Ectodermal cell (in vitro differentiated cells): ENCODE data around the gene SPEF2.

Experiments used
- H3K27ac ChIP-seq: 2 replicates; pipeline ENCODE4 v1.7.0; 2013; ENCODE audit warnings: mild to moderate bottlenecking, low read depth, low read length; ENCODE audit not compliant: insufficient read depth, poor library complexity, severe bottlenecking
- H3K27me3 ChIP-seq: 2 replicates; pipeline ENCODE4 v1.7.0; 2013; ENCODE audit warnings: mild to moderate bottlenecking, low read length; ENCODE audit not compliant: insufficient read depth, control insufficient read depth, poor library complexity, severe bottlenecking
- H3K36me3 ChIP-seq: one replicate; pipeline ENCODE4 v1.7.0; 2013; ENCODE audit warnings: low read length; ENCODE audit not compliant: control insufficient read depth, insufficient read depth
- H3K4me1 ChIP-seq: one replicate; pipeline ENCODE4 v1.7.0; 2013; ENCODE audit warnings: low read length; ENCODE audit not compliant: control insufficient read depth, insufficient read depth
- H3K4me3 ChIP-seq: 2 replicates; pipeline ENCODE4 v1.7.0; 2013; ENCODE audit warnings: low read depth, low read length, control low read depth; ENCODE audit not compliant: insufficient read depth
- H3K9me3 ChIP-seq: 2 replicates; pipeline ENCODE4 v1.7.0; 2013; ENCODE audit warnings: mild to moderate bottlenecking, low read length, moderate library complexity; ENCODE audit not compliant: control insufficient read depth
- WGBS, 2 experiments: methylation state at CpG; one replicate each; pipeline ENCODE4 v1.1.7; 2013; ENCODE audit warnings: missing lambda C conversion rate in 2 of 2; 5-methylcytosine and 5-hydroxymethylcytosine counted together

The SPEF2 gene

GRCh38 chr5:35694481-35694880, 76.8 kb downstream of the SPEF2 start:
- Histone ChIP-seq H3K4me1 (no peaks in the 10 kb centered on the region), H3K27me3 (no peaks in the 10 kb centered on the region), H3K4me3 (no peak overlapping the region), H3K36me3 (no peaks in the 10 kb centered on the region), H3K27ac (no peak overlapping the region), H3K9me3 (no peaks in the 10 kb centered on the region)
- 83% methylated on average over 2 of the region's 2 CpGs for WGBS, 2 experiments

DNA sequence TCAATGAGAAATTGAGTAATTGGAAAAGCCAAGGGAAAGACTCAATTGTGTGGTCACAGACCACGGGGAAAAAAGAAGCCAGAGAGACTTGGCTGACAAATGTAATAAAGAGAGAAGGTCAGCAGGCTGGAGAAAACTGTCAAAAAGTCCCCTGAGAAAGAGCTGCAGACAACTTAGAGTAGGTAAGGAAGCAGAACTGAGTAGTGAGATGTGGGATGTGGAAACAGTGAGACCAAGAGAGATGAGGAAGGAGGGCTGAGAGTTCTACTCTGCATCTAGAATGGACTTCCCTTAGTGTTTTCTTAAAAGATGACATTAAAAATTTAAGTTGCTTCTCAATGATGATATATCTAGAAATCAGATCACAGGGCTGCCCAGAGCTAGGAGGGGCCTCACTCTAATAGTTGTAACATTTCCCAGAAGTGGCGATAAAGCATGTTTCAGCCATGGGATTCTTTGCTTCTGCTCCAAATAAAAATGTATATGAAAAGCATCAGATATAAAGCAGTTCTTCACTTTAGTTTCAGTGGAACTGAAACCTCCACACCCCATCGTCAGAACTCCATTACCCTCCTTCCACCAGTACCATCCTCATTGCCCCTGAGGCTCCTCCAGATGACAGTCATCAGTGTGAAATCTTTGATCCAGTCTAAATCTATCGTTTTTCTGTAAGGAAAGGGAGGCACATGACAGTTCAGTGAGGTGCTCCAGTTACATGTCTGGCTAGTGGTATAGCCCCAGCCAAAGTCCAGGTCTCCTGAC, 80.6 kb downstream of the SPEF2 start:
- H3K27ac ChIP-seq: no peak overlapping the region
- H3K27me3 ChIP-seq: no peaks in the 10 kb centered on the region
- H3K4me3 ChIP-seq: no peak overlapping the region
- H3K4me1 ChIP-seq: no peaks in the 10 kb centered on the region
- no peaks in the 10 kb centered on the region for H3K36me3 ChIP-seq
- 89 to 92% methylated on average over 3 to 4 of the region's 4 CpGs for whole genome bisulfite sequencing, 2 experiments
- no peaks in the 10 kb centered on the region for H3K9me3 ChIP-seq

DNA sequence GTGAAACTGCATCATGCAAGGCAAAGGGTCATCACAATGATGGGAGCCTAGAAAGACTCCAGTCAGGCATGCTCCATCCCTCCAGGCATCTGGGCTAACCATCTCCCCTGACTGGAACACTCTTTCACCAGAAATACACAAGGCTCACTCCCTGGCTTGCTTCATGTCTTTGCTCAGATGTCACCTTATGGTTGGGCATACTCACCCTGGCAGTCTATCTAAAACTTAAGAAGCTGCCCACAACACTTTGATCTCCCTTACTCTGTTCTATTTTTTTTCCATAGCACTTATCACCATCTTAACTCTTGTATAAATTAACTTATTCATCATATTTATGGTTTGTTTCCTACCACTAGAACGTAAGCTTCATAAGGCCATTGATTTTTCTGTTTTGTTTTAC, 90.0 kb downstream of the SPEF2 start:
- no peaks in the 10 kb centered on the region for H3K27me3 ChIP-seq
- no peaks in the 10 kb centered on the region for H3K4me1 ChIP-seq
- no CpG with 5 or more reads among the region's 1 CpG for WGBS, 2 experiments
- no peak overlapping the region for H3K27ac ChIP-seq
- no peaks in the 10 kb centered on the region for H3K36me3 ChIP-seq
- no peak overlapping the region for H3K4me3 ChIP-seq
- no peaks in the 10 kb centered on the region for H3K9me3 ChIP-seq

DNA sequence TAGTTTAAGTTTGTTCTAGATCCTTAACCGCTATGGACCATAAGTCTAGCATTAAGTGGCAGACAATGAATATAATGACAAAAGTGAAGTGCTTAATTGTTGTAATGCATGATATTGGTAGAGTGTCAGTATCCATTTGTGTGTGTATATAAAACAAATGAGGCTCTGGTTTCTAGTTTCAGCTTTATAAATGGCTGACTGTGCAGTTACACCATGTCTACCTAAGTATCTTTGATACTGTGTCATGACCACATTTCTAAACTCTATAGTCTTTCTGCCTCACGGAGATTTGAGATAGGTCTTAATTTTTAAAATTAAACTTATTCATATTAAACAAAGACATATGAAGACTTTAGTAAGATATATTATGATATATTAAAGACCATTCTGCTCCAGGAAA, 92.0 kb downstream of the SPEF2 start:
- Histone ChIP-seq H3K27me3 (no peaks in the 10 kb centered on the region), H3K4me3 (no peak overlapping the region), H3K36me3 (no peaks in the 10 kb centered on the region), H3K9me3 (no peaks in the 10 kb centered on the region), H3K27ac (no peak overlapping the region), H3K4me1 (no peaks in the 10 kb centered on the region)
- 97 to 100% methylated on average over 1 of the region's 2 CpGs for WGBS, 2 experiments

DNA sequence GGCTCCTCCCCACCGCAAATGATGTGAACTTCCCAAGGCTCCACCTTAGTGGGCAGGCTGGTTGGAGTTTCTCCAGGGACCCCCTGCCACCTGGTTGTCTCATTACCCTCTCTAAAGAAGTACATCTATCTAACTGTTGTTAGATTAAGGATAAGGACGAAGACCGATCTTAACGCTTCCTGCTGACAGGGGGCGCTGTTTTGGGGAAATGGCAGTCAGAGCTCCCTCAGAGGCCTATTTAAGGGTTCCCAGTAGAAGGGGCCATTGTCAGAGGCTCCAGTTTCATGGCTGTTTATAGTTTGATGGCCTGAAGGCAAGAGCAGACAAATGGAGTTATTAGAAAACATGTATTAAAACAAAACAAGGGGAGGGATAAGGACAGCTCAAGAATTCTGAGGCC, 100.1 kb downstream of the SPEF2 start:
- 75 to 80% methylated on average over 5 of the region's 5 CpGs for WGBS, 2 experiments
- Histone ChIP-seq H3K9me3 (no peaks in the 10 kb centered on the region), H3K27ac (no peak overlapping the region), H3K4me1 (no peaks in the 10 kb centered on the region), H3K36me3 (no peaks in the 10 kb centered on the region), H3K4me3 (no peak overlapping the region), H3K27me3 (no peaks in the 10 kb centered on the region)

GRCh38 chr5:35735718-35736117, 118.1 kb downstream of the SPEF2 start:
- H3K4me3 ChIP-seq: no peak overlapping the region
- no peaks in the 10 kb centered on the region for H3K36me3 ChIP-seq
- no peaks in the 10 kb centered on the region for H3K27me3 ChIP-seq
- H3K27ac ChIP-seq: no peak overlapping the region
- no peaks in the 10 kb centered on the region for H3K4me1 ChIP-seq
- H3K9me3 ChIP-seq: no peaks in the 10 kb centered on the region
- WGBS, 2 experiments: 88 to 95% methylated on average over 3 of the region's 3 CpGs

GRCh38 chr5:35736280-35736679, 118.6 kb downstream of the SPEF2 start:
- Histone ChIP-seq H3K27me3 (no peaks in the 10 kb centered on the region), H3K4me3 (no peak overlapping the region), H3K4me1 (no peaks in the 10 kb centered on the region), H3K27ac (no peak overlapping the region), H3K36me3 (no peaks in the 10 kb centered on the region), H3K9me3 (no peaks in the 10 kb centered on the region)

GRCh38 chr5:35741126-35741716, 123.6 kb downstream of the SPEF2 start:
- Histone ChIP-seq H3K4me1 (no peaks in the 10 kb centered on the region), H3K9me3 (no peaks in the 10 kb centered on the region), H3K36me3 (no peaks in the 10 kb centered on the region), H3K27ac (no peak overlapping the region), H3K4me3 (no peak overlapping the region), H3K27me3 (no peaks in the 10 kb centered on the region)
- WGBS, 2 experiments: 85% methylated on average over 5 of the region's 5 CpGs

DNA sequence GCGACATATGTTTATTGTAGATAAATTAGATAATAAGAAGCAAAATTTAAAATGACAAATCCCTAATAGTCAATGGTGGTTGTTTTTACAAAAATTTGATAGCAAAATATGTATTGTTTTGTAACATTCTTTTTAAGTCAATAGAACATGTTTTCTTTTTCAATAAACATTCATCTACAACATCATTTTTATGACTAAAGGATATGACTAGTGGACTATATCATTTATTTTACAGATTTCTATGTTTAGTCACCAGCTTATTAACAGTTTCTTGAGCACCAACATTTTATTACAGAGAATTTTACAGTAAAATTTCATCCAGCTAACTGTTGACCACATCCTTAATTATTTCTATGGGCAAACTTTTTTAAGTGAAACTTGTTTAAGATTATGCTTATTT, 124.3 kb downstream of the SPEF2 start:
- H3K4me1 ChIP-seq: no peaks in the 10 kb centered on the region
- no peak overlapping the region for H3K27ac ChIP-seq
- H3K4me3 ChIP-seq: no peak overlapping the region
- H3K27me3 ChIP-seq: peaks cover 3% of the 10 kb centered on the region
- no peaks in the 10 kb centered on the region for H3K36me3 ChIP-seq
- no peaks in the 10 kb centered on the region for H3K9me3 ChIP-seq
- WGBS, 2 experiments: 100% methylated on average over 1 of the region's 1 CpG; no CpG with 5 or more reads in 1 of the 2 experiments

- Histone ChIP-seq H3K9me3 (no peaks in the 10 kb centered on the region), H3K4me1 (no peaks in the 10 kb centered on the region), H3K27me3 (peaks cover 3% of the 10 kb centered on the region), H3K4me3 (no peak overlapping the region), H3K27ac (no peak overlapping the region), H3K36me3 (no peaks in the 10 kb centered on the region)
Measured at GRCh38 chr5:35743644-35744043, 126.0 kb downstream of the SPEF2 start.
